ENCODE results near the gene HYCC1.

Gene HYCC1

DNA sequence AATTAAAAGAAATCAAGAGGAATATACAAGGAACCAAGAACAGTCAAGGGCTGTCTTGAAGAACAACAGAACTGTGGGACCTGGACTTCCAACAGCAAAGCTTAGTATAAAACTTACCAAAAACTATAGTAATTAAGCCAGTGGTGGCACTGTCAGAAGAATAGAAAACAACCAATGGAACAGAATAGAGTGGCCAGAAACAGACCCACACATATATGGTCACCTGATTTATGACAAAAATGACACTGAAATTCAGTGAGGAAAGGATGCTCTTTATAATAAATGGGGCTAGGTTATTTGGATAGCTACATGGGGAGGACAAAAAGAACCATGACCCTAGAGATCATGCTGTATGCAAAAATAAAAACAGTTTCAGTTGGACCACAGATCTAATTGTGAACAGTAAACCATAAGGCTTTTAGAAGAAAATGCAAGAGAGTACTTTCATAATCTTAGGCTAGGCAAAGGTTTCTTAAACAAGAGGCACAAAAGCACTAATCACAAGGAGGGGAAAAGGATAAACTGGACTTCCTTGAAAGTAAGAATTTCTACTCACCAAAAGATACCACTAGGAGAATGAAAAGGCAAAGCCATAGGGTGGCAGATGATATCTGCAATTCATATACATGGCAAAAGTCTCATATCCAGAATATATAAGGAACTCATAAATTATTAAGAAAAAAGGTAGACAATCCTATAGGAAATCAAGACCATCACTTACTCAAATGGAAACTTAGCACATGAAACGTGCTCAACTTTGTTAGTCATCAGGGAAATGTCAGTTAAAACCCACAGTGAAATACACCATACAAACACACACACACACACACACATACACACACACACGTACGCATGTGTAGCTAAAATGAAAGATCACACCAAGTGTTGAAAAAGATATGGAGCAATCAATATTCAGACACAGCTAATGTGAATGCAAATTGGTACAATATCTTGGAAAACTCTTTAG, 20.8 kb downstream of the HYCC1 start:
- TF ChIP-seq CTCF (IDR thresholded peaks at IDR 0.05; ENCODE audit: extremely low read depth, missing control alignments): no peak
- DNase-seq (ENCODE audit: low spot score): peak; percentile 24

DNA sequence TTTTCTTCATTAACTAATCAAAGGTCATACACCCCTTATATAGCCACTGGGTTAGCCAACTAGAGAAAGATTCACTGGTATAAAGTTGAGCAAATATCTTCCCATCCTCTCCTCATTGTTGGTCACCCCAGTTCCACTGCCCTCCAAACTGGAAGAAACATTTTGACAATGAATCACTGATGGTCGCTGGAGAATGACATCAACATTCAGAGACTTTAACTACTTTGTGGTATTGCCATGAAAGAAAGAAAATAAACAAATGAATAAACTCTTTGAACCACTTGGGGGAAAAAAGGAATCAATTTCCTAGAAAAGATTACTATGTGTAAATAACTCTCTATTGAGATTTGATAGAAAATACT, 23.4 kb downstream of the HYCC1 start:
- TF ChIP-seq CTCF (IDR thresholded peaks at IDR 0.05; ENCODE audit: extremely low read depth, missing control alignments): no peak
- DNase-seq (ENCODE audit: low spot score): no peak

DNA sequence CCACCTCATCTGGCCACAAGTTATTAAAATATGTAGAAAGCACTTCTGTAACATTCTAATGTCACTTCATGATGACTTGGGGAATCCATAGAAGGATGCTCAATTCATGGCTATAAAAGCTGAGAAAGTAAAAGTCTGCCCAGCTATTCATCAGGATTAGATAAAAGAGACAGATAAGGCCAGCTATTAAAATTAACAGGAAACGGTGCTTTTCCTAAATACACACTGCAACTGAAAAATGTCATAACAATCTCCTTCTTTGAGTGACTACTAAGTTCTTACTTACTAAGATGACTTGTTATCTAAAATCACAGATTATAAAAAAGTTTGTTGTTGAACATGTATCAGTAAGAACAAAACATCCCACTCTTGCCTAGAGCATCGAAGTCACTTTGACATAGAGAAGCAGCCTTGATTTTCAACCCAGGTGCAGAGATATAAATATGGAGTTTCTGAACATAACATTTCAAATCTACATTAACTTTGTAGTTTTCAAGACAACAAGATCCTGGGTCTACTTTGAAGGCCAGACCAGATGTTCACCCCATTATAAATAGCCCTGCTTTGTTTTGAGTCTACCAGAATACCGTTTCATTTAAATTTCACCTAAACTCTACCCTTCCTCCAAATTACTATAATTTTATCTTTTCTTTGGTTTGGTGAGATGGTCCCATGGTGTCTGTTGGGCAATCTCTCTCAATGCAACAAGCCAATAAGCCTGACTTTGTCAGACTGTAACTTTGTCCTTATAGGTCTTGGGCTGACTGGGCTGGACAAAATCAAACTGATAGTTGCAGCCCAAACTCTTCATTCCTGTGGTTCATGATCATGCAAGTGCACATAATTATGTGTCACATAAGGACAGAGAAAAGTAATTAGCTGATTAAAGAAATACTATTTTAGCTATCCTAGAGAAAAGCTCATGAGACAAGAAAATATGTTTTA, 24.0 kb downstream of the HYCC1 start:
- DNase-seq (ENCODE audit: low spot score): no peak
- no peak for TF ChIP-seq CTCF (IDR thresholded peaks at IDR 0.05; ENCODE audit: extremely low read depth, missing control alignments)

GRCh38 chr7:22985436-22985835, 28.5 kb downstream of the HYCC1 start:
- no peak for DNase-seq (ENCODE audit: low spot score)
- no peak for TF ChIP-seq CTCF (IDR thresholded peaks at IDR 0.05; ENCODE audit: extremely low read depth, missing control alignments)

- TF ChIP-seq CTCF (IDR thresholded peaks at IDR 0.05; ENCODE audit: extremely low read depth, missing control alignments): no peak
- no peak for DNase-seq (ENCODE audit: low spot score)
Measured at GRCh38 chr7:22983257-22983855, 30.6 kb downstream of the HYCC1 start.

GRCh38 chr7:22980422-22980821, 33.5 kb downstream of the HYCC1 start:
- no peak for TF ChIP-seq CTCF (IDR thresholded peaks at IDR 0.05; ENCODE audit: extremely low read depth, missing control alignments)

More at GRCh38 chr7:22980422-22980821, 33.5 kb downstream of the HYCC1 start:
- no peak for DNase-seq (ENCODE audit: low spot score)

Measured in GM20000 (cell line).